Measurements from ENCODE around the gene REEP5.

- TF ChIP-seq, protein P1, sequence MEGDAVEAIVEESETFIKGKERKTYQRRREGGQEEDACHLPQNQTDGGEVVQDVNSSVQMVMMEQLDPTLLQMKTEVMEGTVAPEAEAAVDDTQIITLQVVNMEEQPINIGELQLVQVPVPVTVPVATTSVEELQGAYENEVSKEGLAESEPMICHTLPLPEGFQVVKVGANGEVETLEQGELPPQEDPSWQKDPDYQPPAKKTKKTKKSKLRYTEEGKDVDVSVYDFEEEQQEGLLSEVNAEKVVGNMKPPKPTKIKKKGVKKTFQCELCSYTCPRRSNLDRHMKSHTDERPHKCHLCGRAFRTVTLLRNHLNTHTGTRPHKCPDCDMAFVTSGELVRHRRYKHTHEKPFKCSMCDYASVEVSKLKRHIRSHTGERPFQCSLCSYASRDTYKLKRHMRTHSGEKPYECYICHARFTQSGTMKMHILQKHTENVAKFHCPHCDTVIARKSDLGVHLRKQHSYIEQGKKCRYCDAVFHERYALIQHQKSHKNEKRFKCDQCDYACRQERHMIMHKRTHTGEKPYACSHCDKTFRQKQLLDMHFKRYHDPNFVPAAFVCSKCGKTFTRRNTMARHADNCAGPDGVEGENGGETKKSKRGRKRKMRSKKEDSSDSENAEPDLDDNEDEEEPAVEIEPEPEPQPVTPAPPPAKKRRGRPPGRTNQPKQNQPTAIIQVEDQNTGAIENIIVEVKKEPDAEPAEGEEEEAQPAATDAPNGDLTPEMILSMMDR (IDR thresholded peaks at IDR 0.05; ENCODE audit: low read depth, low read length, poor library complexity, severe bottlenecking): no peak
- no peak for TF ChIP-seq EZH2phosphoT487 (IDR thresholded peaks at IDR 0.05; ENCODE audit: borderline replicate concordance, low read length)
Measured at GRCh38 chr5:112865128-112865527, 56.9 kb downstream of the REEP5 start.
